ENCODE measurements around the gene TRPM7.

GRCh38 chr15:50669611-50670010, 17.0 kb downstream of the TRPM7 start:
- no peak for TF ChIP-seq CTCF (IDR thresholded peaks at IDR 0.05; ENCODE audit: low read depth, low read length, poor library complexity, severe bottlenecking)
- TF ChIP-seq EZH2phosphoT487 (IDR thresholded peaks at IDR 0.05; ENCODE audit: borderline replicate concordance, low read length), result no peak
